ENCODE data around the gene POLR2A. TPM values are rescaled to one million over a fixed set of nuclear protein-coding genes. Genes with fewer than 3 reads are reported as not detected.

POLR2A gene
- total RNA-seq, 4 donors from 2014 or later, result 29.5 to 66.4 (median 46.9) TPM

- intact Hi-C loops (cut with DNase I), result no loop called here
- H3K4me3 ChIP-seq, result peak overlapping the region in 1 of 4 donors; percentile 14
- H3K27ac ChIP-seq (replicated peaks in 1 of 4), result peak overlapping the region; percentile 100
- no peaks in the 10 kb centered on the region for H3K9me3 ChIP-seq
- no peaks in the 10 kb centered on the region for H3K36me3 ChIP-seq
- peak; percentile 94 for DNase-seq (ENCODE audit: extremely low spot score)
- TF ChIP-seq POLR2AphosphoS5 (IDR thresholded peaks at IDR 0.05), result peak; percentile 77 to 90
- TF ChIP-seq EP300 (IDR thresholded peaks at IDR 0.05), result no peak
- peaks cover 62 to 88% (median 85%) of the 10 kb centered on the region in 4 donors for H3K4me1 ChIP-seq
- no peaks in the 10 kb centered on the region for H3K27me3 ChIP-seq
- WGBS, result 50% methylated on average over 15 of the region's 15 CpGs
These were observed 8.3 kb upstream of the POLR2A start for GRCh38 chr17:7475764-7476422.

- 28% methylated on average over 3 of the region's 3 CpGs for WGBS
- H3K4me1 ChIP-seq, result peaks cover 63 to 88% (median 85%) of the 10 kb centered on the region in 4 donors
- TF ChIP-seq EP300 (IDR thresholded peaks at IDR 0.05), result no peak
- no peak for TF ChIP-seq POLR2AphosphoS5 (IDR thresholded peaks at IDR 0.05)
- no peaks in the 10 kb centered on the region for H3K36me3 ChIP-seq
- no peak for DNase-seq (ENCODE audit: extremely low spot score)
- peak overlapping the region; percentile 100 for H3K27ac ChIP-seq (replicated peaks in 1 of 4)
- H3K27me3 ChIP-seq, result no peaks in the 10 kb centered on the region
- intact Hi-C loops (cut with DNase I), result no loop called here
- H3K9me3 ChIP-seq, result no peaks in the 10 kb centered on the region
- peak overlapping the region in 2 of 4 donors; percentile 5 to 14 for H3K4me3 ChIP-seq
These were observed 7.7 kb upstream of the POLR2A start for GRCh38 chr17:7476494-7476893.

GRCh38 chr17:7476951-7477350 lies 7.2 kb upstream of the POLR2A start:
- peak overlapping the region; percentile 100 for H3K27ac ChIP-seq (replicated peaks in 1 of 4)
- no peaks in the 10 kb centered on the region for H3K9me3 ChIP-seq
- H3K36me3 ChIP-seq, result no peaks in the 10 kb centered on the region
- no peaks in the 10 kb centered on the region for H3K27me3 ChIP-seq
- WGBS, result 71% methylated on average over 5 of the region's 5 CpGs
- H3K4me1 ChIP-seq, result peaks cover 65 to 88% (median 85%) of the 10 kb centered on the region in 4 donors
- TF ChIP-seq EP300 (IDR thresholded peaks at IDR 0.05) (no peak), CTCF (IDR thresholded peaks at IDR 0.05) (no peak), POLR2A (IDR thresholded peaks at IDR 0.05; ENCODE audit: low read depth) (no peak), POLR2AphosphoS5 (IDR thresholded peaks at IDR 0.05) (no peak)
- H3K4me3 ChIP-seq, result peak overlapping the region; percentile 96 to 100 (median 100)
- intact Hi-C loops (cut with DNase I), result no loop called here
- no peak for DNase-seq (ENCODE audit: extremely low spot score)

- H3K4me1 ChIP-seq, result peaks cover 60 to 88% (median 85%) of the 10 kb centered on the region in 4 donors
- peak overlapping the region; percentile 100 for H3K27ac ChIP-seq (replicated peaks in 1 of 4)
- H3K9me3 ChIP-seq, result no peaks in the 10 kb centered on the region
- H3K36me3 ChIP-seq, result no peaks in the 10 kb centered on the region
- peak; percentile 66 to 70 for TF ChIP-seq POLR2AphosphoS5 (IDR thresholded peaks at IDR 0.05)
- TF ChIP-seq POLR2A (IDR thresholded peaks at IDR 0.05; ENCODE audit: low read depth), result no peak
- no peak for TF ChIP-seq EP300 (IDR thresholded peaks at IDR 0.05)
- peak overlapping the region; percentile 96 to 100 (median 100) for H3K4me3 ChIP-seq
- WGBS, result 9% methylated on average over 25 of the region's 26 CpGs
- intact Hi-C loops (cut with DNase I), result no loop called here
- no peaks in the 10 kb centered on the region for H3K27me3 ChIP-seq
- DNase-seq (ENCODE audit: extremely low spot score), result no peak
These were observed 6.5 kb upstream of the POLR2A start for GRCh38 chr17:7477392-7478275.

- Histone ChIP-seq H3K27me3 (no peaks in the 10 kb centered on the region), H3K27ac (replicated peaks in 1 of 4) (peak overlapping the region; percentile 100), H3K36me3 (no peaks in the 10 kb centered on the region), H3K4me1 (peaks cover 67 to 88% (median 85%) of the 10 kb centered on the region in 4 donors), H3K4me3 (peak overlapping the region; percentile 96 to 100 (median 100)), H3K9me3 (no peaks in the 10 kb centered on the region)
- no peak for DNase-seq (ENCODE audit: extremely low spot score)
- 38% methylated on average over 15 of the region's 40 CpGs for WGBS
- intact Hi-C loops (cut with DNase I), result no loop called here
- no peak for TF ChIP-seq POLR2A (IDR thresholded peaks at IDR 0.05; ENCODE audit: low read depth)
- TF ChIP-seq CTCF (IDR thresholded peaks at IDR 0.05), result no peak
- TF ChIP-seq EP300 (IDR thresholded peaks at IDR 0.05), result no peak
- no peak for TF ChIP-seq POLR2AphosphoS5 (IDR thresholded peaks at IDR 0.05)
These were observed 5.6 kb upstream of the POLR2A start for GRCh38 chr17:7478276-7479212.
